ENCODE data around the gene TRIM52. TPM values are rescaled to one million over a fixed set of nuclear protein-coding genes. Genes with fewer than 3 reads are reported as not detected.
"Not testable (repeated sequence)": the region's sequence is repeated elsewhere in the genome, so short reads cannot be mapped to it uniquely, and the experiment has no call there.

Gene TRIM52
- 2.2 and 5.7 TPM in 2 replicates for total RNA-seq (2014; rRNA removed; shearing (Covaris generic))

GRCh38 chr5:181260720-181261319, at the start of gene TRIM52:
TSS of gene TRIM52 (minus strand) at chr5:181261143. CDS start at chr5:181260813, 330 bp downstream.
- DNase-seq (ENCODE audit: low read depth): peak; percentile 89

GRCh38 chr5:181287331-181287730, 26.4 kb upstream of the TRIM52 start:
- DNase-seq (ENCODE audit: low read depth): not testable (repeated sequence)

- DNase-seq (ENCODE audit: low read depth): not testable (repeated sequence)
Observed at GRCh38 chr5:181285962-181286705, 25.2 kb upstream of the TRIM52 start.

GRCh38 chr5:181283841-181284755, 23.2 kb upstream of the TRIM52 start:
- DNase-seq (ENCODE audit: low read depth): not testable (repeated sequence)

GRCh38 chr5:181283347-181283746, 22.4 kb upstream of the TRIM52 start:
- peak; percentile 64 for DNase-seq (ENCODE audit: low read depth)

- no peak for DNase-seq (ENCODE audit: low read depth)
Observed at GRCh38 chr5:181282874-181283273, 21.9 kb upstream of the TRIM52 start.

GRCh38 chr5:181282415-181282814, 21.5 kb upstream of the TRIM52 start:
- DNase-seq (ENCODE audit: low read depth): not testable (repeated sequence)

GRCh38 chr5:181281984-181282316, 21.0 kb upstream of the TRIM52 start:
- DNase-seq (ENCODE audit: low read depth): no peak

- no peak for DNase-seq (ENCODE audit: low read depth)
Observed at GRCh38 chr5:181281077-181281983, 20.4 kb upstream of the TRIM52 start.

GRCh38 chr5:181280251-181280762, 19.4 kb upstream of the TRIM52 start:
- no peak for DNase-seq (ENCODE audit: low read depth)

- DNase-seq (ENCODE audit: low read depth): not testable (repeated sequence)
Observed at GRCh38 chr5:181273433-181273744, 12.4 kb upstream of the TRIM52 start.

- no peak for DNase-seq (ENCODE audit: low read depth)
Observed at GRCh38 chr5:181271081-181271480, 10.1 kb upstream of the TRIM52 start.

- DNase-seq (ENCODE audit: low read depth): not testable (repeated sequence)
Observed at GRCh38 chr5:181267907-181268306, 7.0 kb upstream of the TRIM52 start.

GRCh38 chr5:181267291-181267904, 6.5 kb upstream of the TRIM52 start:
- DNase-seq (ENCODE audit: low read depth): peak; percentile 18

- no peak for DNase-seq (ENCODE audit: low read depth)
Observed at GRCh38 chr5:181265092-181265671, 4.2 kb upstream of the TRIM52 start.

- no peak for DNase-seq (ENCODE audit: low read depth)
Observed at GRCh38 chr5:181263633-181264032, 2.7 kb upstream of the TRIM52 start.

- DNase-seq (ENCODE audit: low read depth): peak; percentile 72
Observed at GRCh38 chr5:181261320-181262049, 542 bp upstream of the TRIM52 start.

- DNase-seq (ENCODE audit: low read depth): peak; percentile 33
Observed at GRCh38 chr5:181259974-181260719, 796 bp downstream of the TRIM52 start.

GRCh38 chr5:181259283-181259682, 1.7 kb downstream of the TRIM52 start:
- DNase-seq (ENCODE audit: low read depth): no peak
